ENCODE measurements around the gene FAM193B. TPM values are rescaled to one million over a fixed set of nuclear protein-coding genes. Genes with fewer than 3 reads are reported as not detected.

Gene FAM193B
- total and polyA plus RNA-seq, 2 of the 13 experiments (the other 11 are each of a cell fraction or from before 2014, with no cell fraction given): 21.2 to 40.9 TPM

- no peak for TF ChIP-seq PRDM15 (CRISPR knock-in tag; IDR thresholded peaks at IDR 0.05)
- no peak for TF ChIP-seq ZNF674 (CRISPR knock-in tag; IDR thresholded peaks at IDR 0.05; ENCODE audit: low read depth)
- TF ChIP-seq SKI (IDR thresholded peaks at IDR 0.05; ENCODE audit: partially characterized antibody): peak; percentile 32
- no peak for TF ChIP-seq ZKSCAN1 (IDR thresholded peaks at IDR 0.05; ENCODE audit: low read length)
- TF ChIP-seq ZBTB37 (CRISPR knock-in tag; IDR thresholded peaks at IDR 0.05): no peak
- no peak for TF ChIP-seq SRSF4 (IDR thresholded peaks at IDR 0.05; ENCODE audit: low read depth, low read length, poor library complexity, severe bottlenecking)
- no peak for TF ChIP-seq NCOA2 (CRISPR knock-in tag; IDR thresholded peaks at IDR 0.05)
- TF ChIP-seq THRA (CRISPR knock-in tag; IDR thresholded peaks at IDR 0.05; ENCODE audit: borderline replicate concordance): no peak
- TF ChIP-seq NCOR1 (IDR thresholded peaks at IDR 0.05; ENCODE audit: borderline replicate concordance, low read length): 0 out of 2 replicates have a peak, but pooled peaks have one; percentile 26
- no peak for TF ChIP-seq ZNF234 (CRISPR knock-in tag; conservative IDR thresholded peaks at IDR 0.05)
- no peak for TF ChIP-seq ZFP91 (CRISPR knock-in tag; IDR thresholded peaks at IDR 0.05; ENCODE audit: borderline replicate concordance)
- TF ChIP-seq ZNF879 (CRISPR knock-in tag; IDR thresholded peaks at IDR 0.05): no peak
- TF ChIP-seq NCOA1 (CRISPR knock-in tag; IDR thresholded peaks at IDR 0.05): no peak
- TF ChIP-seq TOE1 (CRISPR knock-in tag; IDR thresholded peaks at IDR 0.05): no peak
- no peak for TF ChIP-seq TAF15 (IDR thresholded peaks at IDR 0.05; ENCODE audit: low read depth, low read length, poor library complexity, severe bottlenecking)
- no peak for TF ChIP-seq U2AF2 (IDR thresholded peaks at IDR 0.05; ENCODE audit: low read depth, low read length)
- no peak for TF ChIP-seq ZNF839 (CRISPR knock-in tag; IDR thresholded peaks at IDR 0.05; ENCODE audit: borderline replicate concordance)
- no peak for TF ChIP-seq FOXK2 (IDR thresholded peaks at IDR 0.05)
- TF ChIP-seq SP2 (CRISPR knock-in tag; IDR thresholded peaks at IDR 0.05): no peak
- TF ChIP-seq NFE2L2 (IDR thresholded peaks at IDR 0.05; ENCODE audit: low read length): no peak
- no peak for TF ChIP-seq ZNF337 (CRISPR knock-in tag; IDR thresholded peaks at IDR 0.05; ENCODE audit: borderline replicate concordance, low read depth)
- no peak for TF ChIP-seq ZSCAN9 (CRISPR knock-in tag; IDR thresholded peaks at IDR 0.05; ENCODE audit: borderline replicate concordance)
- no peak for TF ChIP-seq ARNTL (CRISPR knock-in tag; IDR thresholded peaks at IDR 0.05)
- TF ChIP-seq HMGA1 (CRISPR knock-in tag; conservative IDR thresholded peaks at IDR 0.05): no peak
- TF ChIP-seq ZNF816 (CRISPR knock-in tag; IDR thresholded peaks at IDR 0.05; ENCODE audit: borderline replicate concordance): no peak
Measured at GRCh38 chr5:177546258-177546741, 8.1 kb downstream of the FAM193B start (continued).
